Measurements from ENCODE around the gene RBM42.

RBM42 gene

DNA sequence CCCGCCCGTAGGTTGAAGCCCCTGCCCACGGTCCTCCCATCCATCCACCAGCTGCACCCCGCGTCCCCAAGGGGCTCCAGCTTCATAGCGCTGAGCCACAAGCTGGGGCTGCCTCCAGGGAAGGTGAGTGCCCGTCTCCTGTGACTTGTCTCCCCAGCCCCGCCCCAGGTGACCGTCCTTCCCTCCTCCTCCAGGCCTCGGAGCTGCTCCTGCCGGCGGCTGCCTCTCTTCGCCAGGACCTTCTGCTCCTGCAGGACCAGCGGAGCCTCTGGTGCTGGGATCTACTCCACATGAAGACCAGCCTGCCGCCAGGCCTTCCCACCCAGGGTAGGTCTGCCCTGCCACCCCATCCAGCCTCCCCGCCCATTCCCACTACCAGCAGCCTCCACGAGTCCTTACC lies 8.8 kb upstream of the RBM42 start:
- no peaks in the 10 kb centered on the region for H3K9me3 ChIP-seq (ENCODE audit: insufficient read depth, low read depth, low read length)
- no peaks in the 10 kb centered on the region for H4K20me1 ChIP-seq (ENCODE audit: insufficient read depth, low read length, poor library complexity, severe bottlenecking)
- no peaks in the 10 kb centered on the region for H3K27me3 ChIP-seq (ENCODE audit: insufficient read depth, low read length, poor library complexity, severe bottlenecking)
- TF ChIP-seq EZH2phosphoT487 (IDR thresholded peaks at IDR 0.05; ENCODE audit: borderline replicate concordance) = no peak
- TF ChIP-seq, protein P1, sequence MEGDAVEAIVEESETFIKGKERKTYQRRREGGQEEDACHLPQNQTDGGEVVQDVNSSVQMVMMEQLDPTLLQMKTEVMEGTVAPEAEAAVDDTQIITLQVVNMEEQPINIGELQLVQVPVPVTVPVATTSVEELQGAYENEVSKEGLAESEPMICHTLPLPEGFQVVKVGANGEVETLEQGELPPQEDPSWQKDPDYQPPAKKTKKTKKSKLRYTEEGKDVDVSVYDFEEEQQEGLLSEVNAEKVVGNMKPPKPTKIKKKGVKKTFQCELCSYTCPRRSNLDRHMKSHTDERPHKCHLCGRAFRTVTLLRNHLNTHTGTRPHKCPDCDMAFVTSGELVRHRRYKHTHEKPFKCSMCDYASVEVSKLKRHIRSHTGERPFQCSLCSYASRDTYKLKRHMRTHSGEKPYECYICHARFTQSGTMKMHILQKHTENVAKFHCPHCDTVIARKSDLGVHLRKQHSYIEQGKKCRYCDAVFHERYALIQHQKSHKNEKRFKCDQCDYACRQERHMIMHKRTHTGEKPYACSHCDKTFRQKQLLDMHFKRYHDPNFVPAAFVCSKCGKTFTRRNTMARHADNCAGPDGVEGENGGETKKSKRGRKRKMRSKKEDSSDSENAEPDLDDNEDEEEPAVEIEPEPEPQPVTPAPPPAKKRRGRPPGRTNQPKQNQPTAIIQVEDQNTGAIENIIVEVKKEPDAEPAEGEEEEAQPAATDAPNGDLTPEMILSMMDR (conservative IDR thresholded peaks at IDR 0.05; ENCODE audit: low read length) = no peak
- no peak overlapping the region for H3K4me3 ChIP-seq (ENCODE audit: low read length, poor library complexity, severe bottlenecking)
- H3K9me2 ChIP-seq (replicated peaks; ENCODE audit: low read depth, low read length) = no peaks in the 10 kb centered on the region
- H3K79me2 ChIP-seq (ENCODE audit: insufficient read depth, low read length) = no peaks in the 10 kb centered on the region
- H2AFZ ChIP-seq (ENCODE audit: low read length) = no peak overlapping the region
- no peak overlapping the region for H3K4me2 ChIP-seq (ENCODE audit: low read depth, low read length, poor library complexity, severe bottlenecking)
- no peak overlapping the region for H3K9ac ChIP-seq (ENCODE audit: low read depth, low read length, poor library complexity, severe bottlenecking)
- H3K4me1 ChIP-seq (ENCODE audit: insufficient read depth, low read length, poor library complexity, severe bottlenecking) = no peaks in the 10 kb centered on the region
- H3K36me3 ChIP-seq (ENCODE audit: insufficient read depth, low read length) = no peaks in the 10 kb centered on the region
- no peaks in the 10 kb centered on the region for H3F3A ChIP-seq (ENCODE audit: low read depth)

DNA sequence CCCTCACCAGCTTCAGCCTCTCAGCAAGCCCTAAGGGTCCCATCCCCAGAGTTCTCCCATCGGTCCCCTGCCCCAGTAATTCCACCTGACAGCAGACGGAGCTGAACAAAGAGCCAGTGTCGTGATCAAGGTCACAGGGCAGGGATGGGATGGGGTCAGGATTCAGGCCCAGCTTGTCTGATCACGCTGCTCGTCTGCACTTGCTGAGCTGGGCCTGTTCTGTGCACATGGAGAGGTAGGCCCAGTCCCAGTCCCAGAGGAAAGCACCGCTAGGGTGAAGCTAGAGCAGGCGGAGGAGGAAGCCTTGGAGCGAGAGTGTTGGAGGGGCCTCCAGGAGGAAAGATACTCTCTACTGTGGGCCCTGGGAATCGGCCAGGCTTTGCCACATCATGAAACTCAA lies 7.1 kb upstream of the RBM42 start:
- Histone ChIP-seq H3K9me2 (replicated peaks; ENCODE audit: low read depth, low read length) (no peaks in the 10 kb centered on the region), H3K27me3 (ENCODE audit: insufficient read depth, low read length, poor library complexity, severe bottlenecking) (no peaks in the 10 kb centered on the region), H3F3A (ENCODE audit: low read depth) (no peaks in the 10 kb centered on the region), H4K20me1 (ENCODE audit: insufficient read depth, low read length, poor library complexity, severe bottlenecking) (no peaks in the 10 kb centered on the region), H3K36me3 (ENCODE audit: insufficient read depth, low read length) (no peaks in the 10 kb centered on the region), H3K4me3 (ENCODE audit: low read length, poor library complexity, severe bottlenecking) (no peak overlapping the region), H3K79me2 (ENCODE audit: insufficient read depth, low read length) (no peaks in the 10 kb centered on the region), H3K4me1 (ENCODE audit: insufficient read depth, low read length, poor library complexity, severe bottlenecking) (no peaks in the 10 kb centered on the region), H3K9ac (ENCODE audit: low read depth, low read length, poor library complexity, severe bottlenecking) (no peak overlapping the region), H3K9me3 (ENCODE audit: insufficient read depth, low read depth, low read length) (no peaks in the 10 kb centered on the region), H2AFZ (ENCODE audit: low read length) (no peak overlapping the region), H3K4me2 (ENCODE audit: low read depth, low read length, poor library complexity, severe bottlenecking) (no peak overlapping the region)
- no peak for TF ChIP-seq EZH2phosphoT487 (IDR thresholded peaks at IDR 0.05; ENCODE audit: borderline replicate concordance)
- TF ChIP-seq, protein P1 (conservative IDR thresholded peaks at IDR 0.05; ENCODE audit: low read length) = no peak

DNA sequence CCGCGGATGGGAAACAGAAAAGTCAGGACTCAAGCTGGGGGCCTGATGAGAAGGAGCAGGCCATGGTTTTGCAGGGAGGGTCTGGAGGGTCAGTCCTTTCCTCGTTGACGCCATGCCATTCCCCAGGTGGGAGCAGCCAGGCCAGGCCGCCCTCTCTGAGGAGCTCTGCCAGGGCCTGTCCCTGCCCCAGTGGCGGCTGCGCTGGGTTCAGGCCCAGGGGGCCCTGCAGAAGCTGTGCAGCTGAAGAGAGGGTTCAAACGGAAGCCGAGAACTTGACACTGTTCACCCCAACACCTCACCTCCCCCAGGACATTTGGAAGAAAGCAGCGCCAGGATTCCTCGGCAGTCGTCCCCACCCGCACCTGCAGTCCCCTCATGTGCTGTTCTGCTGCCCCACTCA lies 6.1 kb upstream of the RBM42 start:
- no peak for TF ChIP-seq EZH2phosphoT487 (IDR thresholded peaks at IDR 0.05; ENCODE audit: borderline replicate concordance)
- TF ChIP-seq, protein P1 (conservative IDR thresholded peaks at IDR 0.05; ENCODE audit: low read length) = no peak
- no peaks in the 10 kb centered on the region for H3K36me3 ChIP-seq (ENCODE audit: insufficient read depth, low read length)
- H2AFZ ChIP-seq (ENCODE audit: low read length) = no peak overlapping the region
- no peaks in the 10 kb centered on the region for H3K27me3 ChIP-seq (ENCODE audit: insufficient read depth, low read length, poor library complexity, severe bottlenecking)
- no peaks in the 10 kb centered on the region for H4K20me1 ChIP-seq (ENCODE audit: insufficient read depth, low read length, poor library complexity, severe bottlenecking)
- no peak overlapping the region for H3K9ac ChIP-seq (ENCODE audit: low read depth, low read length, poor library complexity, severe bottlenecking)
- peaks cover 3% of the 10 kb centered on the region for H3K4me1 ChIP-seq (ENCODE audit: insufficient read depth, low read length, poor library complexity, severe bottlenecking)
- H3F3A ChIP-seq (ENCODE audit: low read depth) = no peaks in the 10 kb centered on the region
- H3K9me2 ChIP-seq (replicated peaks; ENCODE audit: low read depth, low read length) = no peaks in the 10 kb centered on the region
- no peaks in the 10 kb centered on the region for H3K9me3 ChIP-seq (ENCODE audit: insufficient read depth, low read depth, low read length)
- no peak overlapping the region for H3K4me2 ChIP-seq (ENCODE audit: low read depth, low read length, poor library complexity, severe bottlenecking)
- H3K4me3 ChIP-seq (ENCODE audit: low read length, poor library complexity, severe bottlenecking) = no peak overlapping the region
- H3K79me2 ChIP-seq (ENCODE audit: insufficient read depth, low read length) = no peaks in the 10 kb centered on the region

Data from Loucy (cell line).